ENCODE measurements around the gene STX18. TPM values are rescaled to one million over a fixed set of nuclear protein-coding genes. Genes with fewer than 3 reads are reported as not detected.

STX18 gene
- total RNA-seq, 1 experiment from 2014 or later = 20.9 TPM

GRCh38 chr4:4499438-4500123, 42.3 kb downstream of the STX18 start:
- WGBS (ENCODE audit: extremely low coverage, insufficient read length, low lambda C conversion rate) = no CpG with 5 or more reads among the region's 4 CpGs
- Histone ChIP-seq H3K18ac (ENCODE audit: insufficient read length, low read depth, low read length) (no peak overlapping the region), H3K56ac (ENCODE audit: insufficient read length, low read depth, low read length) (no peak overlapping the region), H3K4ac (ENCODE audit: low read depth, low read length) (no peak overlapping the region), H4K20me1 (ENCODE audit: control insufficient read depth, insufficient read depth, insufficient read length) (no peaks in the 10 kb centered on the region), H4K5ac (ENCODE audit: insufficient read length, low read depth, low read length) (no peak overlapping the region), H3K9me3 (ENCODE audit: control insufficient read depth, low read depth, low read length) (no peaks in the 10 kb centered on the region), H3K4me1 (ENCODE audit: insufficient read depth, low read length) (peaks cover 5% of the 10 kb centered on the region; the same call in 1 of the 2 replicates), H2AFZ (ENCODE audit: low read length) (no peak overlapping the region), H2BK12ac (ENCODE audit: insufficient read length, low read depth, low read length) (no peak overlapping the region), H2BK20ac (ENCODE audit: low read depth, low read length, poor library complexity, severe bottlenecking) (no peak overlapping the region), H3K79me1 (ENCODE audit: insufficient read depth, low read depth, low read length, poor library complexity, severe bottlenecking) (no peaks in the 10 kb centered on the region), H2BK120ac (ENCODE audit: low read depth, low read length, poor library complexity, severe bottlenecking) (no peak overlapping the region), H4K91ac (ENCODE audit: insufficient read length, low read depth, low read length) (no peak overlapping the region), H3K4me2 (ENCODE audit: insufficient read depth, insufficient read length, low read length) (no peak overlapping the region), H3K27ac (ENCODE audit: insufficient read length, low read depth, low read length) (no peak overlapping the region), H2BK5ac (ENCODE audit: insufficient read length, low read length) (no peak overlapping the region), H3T11ph (ENCODE audit: low read length) (no peak overlapping the region), H3K79me2 (ENCODE audit: insufficient read depth, low read length) (no peaks in the 10 kb centered on the region), H3K14ac (ENCODE audit: insufficient read depth, low read length) (no peak overlapping the region), H2BK15ac (ENCODE audit: low read depth, low read length) (no peak overlapping the region), H3K27me3 (ENCODE audit: insufficient read depth, low read length) (no peaks in the 10 kb centered on the region; the same call in 1 of the 2 replicates), H3K23me2 (ENCODE audit: insufficient read length, low read depth, low read length, poor library complexity, severe bottlenecking) (no peaks in the 10 kb centered on the region), H4K8ac (replicated peaks; ENCODE audit: insufficient read length, low read depth, low read length) (no peak overlapping the region), H3K23ac (ENCODE audit: insufficient read length, low read depth, low read length) (no peak overlapping the region), H2AK5ac (ENCODE audit: insufficient read length, low read length) (no peak overlapping the region), H3K9ac (ENCODE audit: extremely low read depth, insufficient read length, low read length) (no peak overlapping the region)
- Mint-ChIP-seq H3K36me3 (ENCODE audit: insufficient read depth in 1 of 3, low read depth in 3 of 3) (no peaks in the 10 kb centered on the region), H3K4me1 (peaks cover 15 to 19% of the 10 kb centered on the region in 2 experiments), H3K9me3 (no peaks in the 10 kb centered on the region), H3K27me3 (ENCODE audit: low read depth) (peaks cover 27% of the 10 kb centered on the region), H3K27ac (no peak overlapping the region), H3K4me3 (no peak overlapping the region)
- no peak for TF ChIP-seq CTCF (conservative IDR thresholded peaks at IDR 0.05)
- no peak for DNase-seq
